ENCODE data around the gene MAML2.

GRCh38 chr11:96187822-96188221 lies 155.2 kb downstream of the MAML2 start:
- TF ChIP-seq CTCF (IDR thresholded peaks at IDR 0.05) (no peak), POLR2A (IDR thresholded peaks at IDR 0.05) (no peak)

Measured in esophagus squamous epithelium (tissue), 4 donors.